Esophagus (tissue), 2 donors: ENCODE measurements around the gene FHIT. TPM values are rescaled to one million over a fixed set of nuclear protein-coding genes. Genes with fewer than 3 reads are reported as not detected.
"Not testable (repeated sequence)": the region's sequence is repeated elsewhere in the genome, so short reads cannot be mapped to it uniquely, and the experiment has no call there.

Experiments
- H3K27ac ChIP-seq, 2 donors: one replicate each; pipeline ENCODE4 v1.5.1; 2013; ENCODE audit warnings: low read depth in 2 of 2, mild to moderate bottlenecking in 2 of 2, inconsistent platforms in 1 of 2, low read length in 1 of 2, moderate library complexity in 1 of 2
- H3K27me3 ChIP-seq, 2 donors: one replicate each; pipeline ENCODE4 v1.6.1; 2013; ENCODE audit warnings: low read length in 2 of 2, control low read depth in 1 of 2, mild to moderate bottlenecking in 1 of 2; ENCODE audit not compliant: insufficient read depth in 2 of 2, control insufficient read depth in 1 of 2
- H3K36me3 ChIP-seq, 2 donors: one replicate each; pipeline ENCODE4 v1.6.1; 2013; ENCODE audit warnings: low read length in 1 of 2; ENCODE audit not compliant: control insufficient read depth in 2 of 2, insufficient read depth in 2 of 2
- H3K4me1 ChIP-seq, 2 donors: one replicate each; pipeline ENCODE4 v1.6.1; 2013; ENCODE audit warnings: low read length in 1 of 2; ENCODE audit not compliant: control insufficient read depth in 2 of 2, insufficient read depth in 2 of 2
- H3K4me3 ChIP-seq, 2 donors: one replicate each; pipeline ENCODE4 v1.5.1; 2013; ENCODE audit warnings: low read length in 2 of 2, mild to moderate bottlenecking in 2 of 2, low read depth in 1 of 2, moderate library complexity in 1 of 2
- H3K9me3 ChIP-seq, 2 donors: one replicate each; pipeline ENCODE4 v1.6.1; 2013; ENCODE audit warnings: mild to moderate bottlenecking in 2 of 2, low read depth in 1 of 2, low read length in 1 of 2, moderate library complexity in 1 of 2; ENCODE audit not compliant: control insufficient read depth in 2 of 2, insufficient read depth in 1 of 2
- WGBS, 2 donors: extraction: QIAGEN DNeasy Blood & Tissue Kit; methylation state at CpG; one replicate each; pipeline ENCODE4 v1.1.7; 2013; 5-methylcytosine and 5-hydroxymethylcytosine counted together
- polyA plus RNA-seq, 2 donors: library from polyadenylated mRNA; stranded (reverse); fragments of 200-250 nt; gene quantifications; one replicate each; pipeline ENCODE4 v1.2.3, GENCODE V29; 2013
- donor health status: healthy with polysubstance abuse.
- donor health status: Bipolar disorder and iron deficiency.

The FHIT gene
- polyA plus RNA-seq, 2 donors = 3.4 to 5.0 TPM

DNA sequence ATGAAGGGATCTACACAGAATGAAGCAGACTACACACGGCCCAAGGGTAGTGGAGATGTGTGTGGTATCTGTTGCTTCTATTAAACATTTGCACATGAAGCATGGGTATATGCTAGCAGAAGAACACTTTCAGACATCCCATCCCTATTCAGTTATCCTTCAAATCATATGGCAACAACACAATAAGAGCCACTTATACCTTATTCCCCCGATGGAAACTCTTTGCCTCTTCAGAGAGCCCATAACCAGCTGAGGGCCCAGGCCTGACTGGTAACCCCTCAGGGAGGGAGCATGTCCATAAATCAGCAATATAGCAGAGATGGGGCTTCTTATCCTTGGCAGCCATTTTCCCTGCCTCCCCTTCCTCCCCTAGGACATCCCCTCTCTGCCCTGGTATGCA, 210.6 kb downstream of the FHIT start:
- Histone ChIP-seq H3K9me3 (peaks cover 0 to 8% of the 10 kb centered on the region in 2 donors), H3K36me3 (no peaks in the 10 kb centered on the region)
- WGBS, 2 donors = 89% methylated on average over 2 of the region's 2 CpGs

GRCh38 chr3:61035573-61035972, 215.7 kb downstream of the FHIT start:
- no peaks in the 10 kb centered on the region for H3K27me3 ChIP-seq
- 91 to 93% methylated on average over 1 of the region's 1 CpG for WGBS, 2 donors
- no peaks in the 10 kb centered on the region for H3K9me3 ChIP-seq
- no peak overlapping the region for H3K27ac ChIP-seq
- H3K36me3 ChIP-seq = no peaks in the 10 kb centered on the region
- H3K4me1 ChIP-seq = no peaks in the 10 kb centered on the region
- no peak overlapping the region for H3K4me3 ChIP-seq

More for the DNA sequence above, 210.6 kb downstream of the FHIT start:
- Histone ChIP-seq H3K4me3 (no peak overlapping the region), H3K27ac (no peak overlapping the region), H3K27me3 (no peaks in the 10 kb centered on the region), H3K4me1 (no peaks in the 10 kb centered on the region)

DNA sequence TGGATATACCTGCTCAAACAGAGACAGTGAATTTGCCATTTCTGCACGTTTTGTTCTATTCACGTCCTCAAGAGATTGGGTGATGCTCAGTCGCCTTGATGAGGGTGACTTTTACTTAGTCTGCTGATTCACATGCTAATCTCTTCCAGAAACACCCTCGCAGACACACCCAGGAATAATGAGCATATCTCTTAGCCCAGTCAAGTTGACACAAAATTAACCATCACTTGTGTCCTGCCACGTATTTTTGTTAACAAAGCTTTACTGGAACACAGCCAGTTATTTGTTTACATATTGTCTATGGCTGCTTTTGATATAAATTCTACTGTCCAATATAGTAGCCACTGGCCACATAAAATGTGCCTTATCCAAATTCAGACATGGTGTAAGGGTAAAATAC, 218.3 kb downstream of the FHIT start:
- Histone ChIP-seq H3K9me3 (no peaks in the 10 kb centered on the region), H3K4me1 (no peaks in the 10 kb centered on the region), H3K4me3 (no peak overlapping the region), H3K27ac (no peak overlapping the region), H3K27me3 (no peaks in the 10 kb centered on the region), H3K36me3 (no peaks in the 10 kb centered on the region)
- WGBS, 2 donors = 79 to 81% methylated on average over 5 of the region's 5 CpGs

- no peaks in the 10 kb centered on the region for H3K27me3 ChIP-seq
- no peak overlapping the region for H3K4me3 ChIP-seq
- 94 to 96% methylated on average over 2 of the region's 2 CpGs for WGBS, 2 donors
- H3K9me3 ChIP-seq = no peaks in the 10 kb centered on the region
- H3K36me3 ChIP-seq = no peaks in the 10 kb centered on the region
- no peaks in the 10 kb centered on the region for H3K4me1 ChIP-seq
- H3K27ac ChIP-seq = no peak overlapping the region
These were observed 219.7 kb downstream of the FHIT start for GRCh38 chr3:61031503-61031902.

- Histone ChIP-seq H3K4me1 (no peaks in the 10 kb centered on the region), H3K36me3 (no peaks in the 10 kb centered on the region), H3K27ac (no peak overlapping the region), H3K4me3 (no peak overlapping the region), H3K9me3 (no peaks in the 10 kb centered on the region), H3K27me3 (no peaks in the 10 kb centered on the region)
- WGBS, 2 donors = 83 to 84% methylated on average over 4 of the region's 4 CpGs
These were observed 220.7 kb downstream of the FHIT start for GRCh38 chr3:61030469-61031035.

DNA sequence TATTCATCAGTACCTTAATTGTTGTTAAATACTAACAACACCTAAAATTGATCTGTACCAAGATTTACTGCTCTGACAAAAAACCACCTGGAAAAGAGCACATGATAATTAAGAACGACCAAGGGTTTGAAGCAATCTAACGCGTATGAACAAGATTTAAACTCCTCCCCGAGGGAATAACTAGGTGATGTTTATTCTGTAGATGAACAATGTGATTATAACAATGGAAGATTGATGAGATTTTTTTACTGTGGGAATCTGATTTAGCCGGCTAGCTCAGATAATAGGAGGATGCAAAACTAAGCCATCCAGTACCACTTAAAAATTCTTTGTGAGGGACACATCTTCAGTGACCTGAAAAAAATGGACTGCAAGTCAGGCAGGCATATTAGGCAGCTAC, 222.1 kb downstream of the FHIT start:
- Histone ChIP-seq H3K27me3 (no peaks in the 10 kb centered on the region), H3K36me3 (no peaks in the 10 kb centered on the region), H3K4me3 (no peak overlapping the region), H3K9me3 (no peaks in the 10 kb centered on the region), H3K27ac (no peak overlapping the region), H3K4me1 (no peaks in the 10 kb centered on the region)
- 41 to 52% methylated on average over 5 of the region's 5 CpGs for WGBS, 2 donors

DNA sequence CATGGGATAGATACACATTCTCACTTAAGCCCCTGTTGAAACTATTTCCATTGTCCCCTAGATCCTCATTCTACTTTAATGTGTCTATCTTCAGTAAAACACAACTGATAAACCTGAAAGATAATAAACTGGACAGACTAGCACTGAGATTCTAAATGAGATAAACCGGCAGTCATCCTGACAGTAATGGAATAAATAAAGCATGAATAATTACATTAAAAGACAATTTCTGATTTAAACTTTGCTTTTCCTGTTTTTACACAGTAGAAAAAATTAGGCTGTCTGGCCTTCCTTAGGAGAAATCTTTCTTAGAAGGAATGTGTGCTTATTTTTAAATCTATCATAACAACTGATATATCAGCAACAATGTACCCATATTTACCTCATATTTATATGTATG, 232.4 kb downstream of the FHIT start:
- Histone ChIP-seq H3K4me3 (no peak overlapping the region), H3K4me1 (no peaks in the 10 kb centered on the region), H3K27me3 (no peaks in the 10 kb centered on the region), H3K36me3 (no peaks in the 10 kb centered on the region), H3K9me3 (no peaks in the 10 kb centered on the region), H3K27ac (no peak overlapping the region)
- 82 to 85% methylated on average over 1 of the region's 1 CpG for WGBS, 2 donors

GRCh38 chr3:61017028-61017427, 234.2 kb downstream of the FHIT start:
- not testable (repeated sequence) for H3K27me3 ChIP-seq, H3K9me3 ChIP-seq, H3K27ac ChIP-seq, H3K4me1 ChIP-seq, H3K36me3 ChIP-seq, H3K4me3 ChIP-seq
- whole genome bisulfite sequencing, 2 donors = 93 to 95% methylated on average over 6 of the region's 6 CpGs

DNA sequence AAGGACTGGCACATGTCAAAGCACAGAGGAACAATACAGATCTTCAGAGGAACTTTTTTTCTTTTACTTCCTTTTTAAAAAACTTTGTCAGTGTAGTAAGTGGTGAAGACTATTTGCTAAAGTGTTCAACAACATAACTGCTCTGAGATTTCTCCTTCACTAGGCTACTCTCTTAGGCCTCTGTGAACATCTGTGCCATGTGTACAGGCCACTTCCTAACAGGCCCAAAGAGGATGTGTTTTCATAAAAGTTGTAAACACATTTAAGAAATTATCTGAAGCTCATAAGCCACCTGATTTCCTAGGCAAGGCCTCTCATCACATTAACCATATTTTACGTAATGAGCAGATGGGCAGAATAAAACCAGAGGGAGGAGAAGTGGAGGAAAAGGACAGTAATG, 235.4 kb downstream of the FHIT start:
- WGBS, 2 donors = 85 to 89% methylated on average over 1 of the region's 1 CpG
- H3K27ac ChIP-seq = no peak overlapping the region
- no peaks in the 10 kb centered on the region for H3K4me1 ChIP-seq

DNA sequence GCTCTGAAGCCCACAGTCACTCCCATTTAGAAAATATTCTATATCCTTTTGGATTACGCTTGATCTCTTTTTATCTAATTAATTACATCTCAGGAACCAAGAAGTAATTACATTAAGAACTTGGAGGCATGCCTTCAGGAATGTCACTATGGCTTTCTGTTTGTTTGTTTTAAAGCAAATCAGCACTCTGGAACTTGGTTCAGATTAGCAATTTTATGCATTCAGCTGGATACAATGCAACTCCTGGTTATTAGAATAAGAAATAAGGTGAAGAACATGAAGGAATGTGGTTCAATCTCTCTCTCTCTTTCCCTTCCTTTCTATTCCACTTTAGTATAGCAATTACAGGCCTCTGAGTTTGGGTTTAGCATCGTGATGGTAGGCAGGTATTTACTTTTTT, 235.8 kb downstream of the FHIT start:
- 71 to 81% methylated on average over 2 of the region's 2 CpGs for WGBS, 2 donors

More for the DNA sequence above, 235.4 kb downstream of the FHIT start:
- Histone ChIP-seq H3K9me3 (no peaks in the 10 kb centered on the region), H3K4me3 (no peak overlapping the region), H3K27me3 (no peaks in the 10 kb centered on the region), H3K36me3 (no peaks in the 10 kb centered on the region)

More for the DNA sequence above, 235.8 kb downstream of the FHIT start:
- Histone ChIP-seq H3K9me3 (no peaks in the 10 kb centered on the region), H3K27ac (no peak overlapping the region), H3K27me3 (no peaks in the 10 kb centered on the region), H3K4me3 (no peak overlapping the region), H3K36me3 (no peaks in the 10 kb centered on the region), H3K4me1 (no peaks in the 10 kb centered on the region)
